HepG2 (cell line): Measurements from ENCODE around the gene TATDN3. TPM values are rescaled to one million over a fixed set of nuclear protein-coding genes. Genes with fewer than 3 reads are reported as not detected.

ENCODE experiments used
- AKAP8 ChIP-seq: sonication (generic); formaldehyde crosslinking; IDR thresholded peaks from 2 replicates; pipeline ENCODE4 v1.5.1; 2020; ENCODE audit warnings: mild to moderate bottlenecking, missing genetic modification reagents
- CCAR2 ChIP-seq: fragments of 200-400 bp; formaldehyde crosslinking; optimal IDR thresholded peaks from 2 replicates; pipeline ENCODE3; 2018; ENCODE audit warnings: low read depth, mild to moderate bottlenecking, low read length, moderate library complexity
- GATAD1 ChIP-seq: IDR thresholded peaks from 2 replicates; pipeline ENCODE4 v1.6.1; 2016; ENCODE audit warnings: missing genetic modification reagents, missing compliant biosample characterization
- GATAD2A ChIP-seq: IDR thresholded peaks from 2 replicates; pipeline ENCODE4 v1.6.1; 2016
- HOXA3 ChIP-seq: sonication (generic); formaldehyde crosslinking; IDR thresholded peaks from 2 replicates; pipeline ENCODE4 v1.5.0; 2020; ENCODE audit warnings: missing genetic modification reagents
- KMT2A ChIP-seq: sonication (generic); formaldehyde crosslinking; IDR thresholded peaks from 2 replicates; pipeline ENCODE4 v1.4.0; 2020; ENCODE audit warnings: missing genetic modification reagents
- LCORL ChIP-seq, 2 experiments: fragments of 450-650 bp in 1 of 2; sonication (generic) in 1 of 2; formaldehyde crosslinking in 1 of 2; IDR thresholded peaks; 2 replicates each; pipeline versions ENCODE4 v1.5.0 to v1.6.1; 2017 to 2020; ENCODE audit warnings: antibody characterized with exemption in 1 of 2, missing genetic modification reagents in 1 of 2
- NCOA1 ChIP-seq: sonication (generic); formaldehyde crosslinking; IDR thresholded peaks from 2 replicates; pipeline ENCODE4 v1.9.0; 2021; ENCODE audit warnings: missing genetic modification reagents
- RBM39 ChIP-seq: fragments of 200-400 bp; formaldehyde crosslinking; IDR thresholded peaks from one replicate; pipeline ENCODE4 v1.6.1; 2018; ENCODE audit warnings: antibody characterized with exemption, mild to moderate bottlenecking, low read depth, low read length; ENCODE audit not compliant: poor library complexity, severe bottlenecking
- ZNF556 ChIP-seq: sonication (generic); formaldehyde crosslinking; IDR thresholded peaks from 2 replicates; pipeline ENCODE4 v1.4.0; 2020; ENCODE audit warnings: mild to moderate bottlenecking, missing genetic modification reagents, borderline replicate concordance
- ZNF607 ChIP-seq: sonication (generic); formaldehyde crosslinking; IDR thresholded peaks from 2 replicates; pipeline ENCODE4 v1.5.1; 2020; ENCODE audit warnings: missing genetic modification reagents, mild to moderate bottlenecking, borderline replicate concordance
- ZNF841 ChIP-seq: sonication (generic); formaldehyde crosslinking; IDR thresholded peaks from 2 replicates; pipeline ENCODE4 v1.8.1; 2023; ENCODE audit warnings: missing genetic modification reagents, borderline replicate concordance
- polyA plus RNA-seq, 8 experiments: library from polyadenylated mRNA; depleted of rRNA in 3 of 8; stranded (reverse) in 7 of 8; unstranded in 1 of 8; fragments of >200 nt; fragmentation: Illumina TruSeq in 4 of 8; extraction: Trizol in 4 of 8; gene quantifications; 2 replicates each; pipeline versions ENCODE4 v1.2.1 to v1.2.3, GENCODE V29; 2011 to 2016; ENCODE audit warnings: low read depth in 4 of 8, missing spikeins in 1 of 8, mixed read lengths in 1 of 8; ENCODE audit not compliant: insufficient read depth in 1 of 8
- total RNA-seq, 5 experiments: library from RNA; depleted of rRNA; stranded (reverse); fragments of >200 nt; fragmentation: Illumina TruSeq; extraction: Trizol; gene quantifications; 2 replicates each; pipeline ENCODE4 v1.2.3, GENCODE V29; 2016; ENCODE audit warnings: low read depth in 1 of 5
- TF ChIP-seq, protein P1 (sequence below): sonication (generic); formaldehyde crosslinking; IDR thresholded peaks from 2 replicates; pipeline ENCODE4 v1.9.0; 2022; ENCODE audit warnings: low read depth, missing genetic modification reagents
- TF ChIP-seq, protein P2 (sequence below): sonication (generic); formaldehyde crosslinking; IDR thresholded peaks from 2 replicates; pipeline ENCODE4 v1.4.0; 2020; ENCODE audit warnings: missing genetic modification reagents
- TF ChIP-seq, protein P3 (sequence below): sonication (generic); formaldehyde crosslinking; IDR thresholded peaks from 2 replicates; pipeline ENCODE4 v1.4.0; 2020; ENCODE audit warnings: mild to moderate bottlenecking, low read depth, missing genetic modification reagents
- TF ChIP-seq, protein P4 (sequence below): sonication (generic); formaldehyde crosslinking; IDR thresholded peaks from 2 replicates; pipeline ENCODE4 v1.4.0; 2020; ENCODE audit warnings: missing genetic modification reagents
- TF ChIP-seq, protein P5 (sequence below): sonication (generic); formaldehyde crosslinking; IDR thresholded peaks from 2 replicates; pipeline ENCODE4 v1.8.1; 2022; ENCODE audit warnings: mild to moderate bottlenecking, missing genetic modification reagents
- TF ChIP-seq, protein P6 (sequence below): sonication (generic); formaldehyde crosslinking; IDR thresholded peaks from 2 replicates; pipeline ENCODE4 v1.8.0; 2022; ENCODE audit warnings: low read depth, missing genetic modification reagents

Gene TATDN3
- total and polyA plus RNA-seq, 2 of the 13 experiments (the other 11 are each of a cell fraction or from before 2014, with no cell fraction given), result 7.3 to 8.6 TPM

DNA sequence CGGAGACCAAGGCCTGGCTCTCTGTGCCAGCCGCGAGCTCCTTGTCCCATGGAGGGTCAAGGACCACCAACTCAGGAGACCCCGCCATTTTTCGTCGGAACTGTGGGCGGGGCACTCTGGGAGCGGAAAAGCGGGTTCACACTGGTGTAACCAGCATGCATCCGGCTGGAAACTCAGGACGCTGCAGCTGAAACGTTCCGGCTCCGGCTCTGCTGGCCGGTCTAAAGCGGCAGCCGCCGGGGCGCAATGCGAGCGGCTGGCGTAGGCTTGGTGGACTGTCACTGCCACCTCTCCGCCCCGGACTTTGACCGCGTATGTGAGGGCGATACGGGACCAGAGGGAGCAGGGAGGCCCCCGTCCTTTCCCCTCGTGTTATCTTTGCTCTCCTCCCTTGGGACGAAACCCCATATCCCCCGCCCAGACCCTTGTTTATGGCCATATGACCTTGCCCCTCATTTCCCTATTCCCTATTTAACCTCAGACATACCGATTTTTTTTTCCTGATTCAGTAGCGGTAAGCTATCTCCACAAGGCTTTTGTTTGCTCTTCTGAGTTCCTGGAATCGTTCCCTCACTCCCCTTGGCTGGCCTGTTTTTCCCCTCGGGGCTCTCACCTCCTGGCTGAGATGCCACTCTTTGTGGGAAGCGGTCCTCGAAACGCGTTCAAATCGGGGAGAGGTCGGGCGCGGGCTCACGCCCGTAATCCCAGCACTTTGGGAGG is at the start of gene TATDN3, which contains the start of gene NSL1 (continued):
- TF ChIP-seq ZNF556 (peak; percentile 99), RBM39 (peak; percentile 89), HOXA3 (CRISPR knock-in tag) (peak; percentile 98), GATAD1 (CRISPR knock-in tag) (peak; percentile 99), KMT2A (CRISPR knock-in tag) (peak; percentile 99), AKAP8 (peak; percentile 70; the same call in 1 of the 2 replicates), CCAR2 (peak; percentile 78), GATAD2A (peak; percentile 95), ZNF607 (peak; percentile 13; the same call in 1 of the 2 replicates), ZNF841 (CRISPR knock-in tag) (peak; percentile 70; the same call in 1 of the 2 replicates), NCOA1 (CRISPR knock-in tag) (peak; percentile 50; the same call in 1 of the 2 replicates), LCORL (IDR thresholded peaks at IDR 0.05) (peak; percentile 22; the same call in 1 of the 2 replicates), LCORL (CRISPR knock-in tag; IDR thresholded peaks at IDR 0.05) (peak; percentile 95)
- TF ChIP-seq, protein P1, sequence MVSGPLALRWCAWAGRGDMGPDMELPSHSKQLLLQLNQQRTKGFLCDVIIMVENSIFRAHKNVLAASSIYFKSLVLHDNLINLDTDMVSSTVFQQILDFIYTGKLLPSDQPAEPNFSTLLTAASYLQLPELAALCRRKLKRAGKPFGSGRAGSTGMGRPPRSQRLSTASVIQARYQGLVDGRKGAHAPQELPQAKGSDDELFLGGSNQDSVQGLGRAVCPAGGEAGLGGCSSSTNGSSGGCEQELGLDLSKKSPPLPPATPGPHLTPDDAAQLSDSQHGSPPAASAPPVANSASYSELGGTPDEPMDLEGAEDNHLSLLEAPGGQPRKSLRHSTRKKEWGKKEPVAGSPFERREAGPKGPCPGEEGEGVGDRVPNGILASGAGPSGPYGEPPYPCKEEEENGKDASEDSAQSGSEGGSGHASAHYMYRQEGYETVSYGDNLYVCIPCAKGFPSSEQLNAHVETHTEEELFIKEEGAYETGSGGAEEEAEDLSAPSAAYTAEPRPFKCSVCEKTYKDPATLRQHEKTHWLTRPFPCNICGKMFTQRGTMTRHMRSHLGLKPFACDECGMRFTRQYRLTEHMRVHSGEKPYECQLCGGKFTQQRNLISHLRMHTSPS (CRISPR knock-in tag), result peak; percentile 58; the same call in 1 of the 2 replicates
- TF ChIP-seq, protein P2, sequence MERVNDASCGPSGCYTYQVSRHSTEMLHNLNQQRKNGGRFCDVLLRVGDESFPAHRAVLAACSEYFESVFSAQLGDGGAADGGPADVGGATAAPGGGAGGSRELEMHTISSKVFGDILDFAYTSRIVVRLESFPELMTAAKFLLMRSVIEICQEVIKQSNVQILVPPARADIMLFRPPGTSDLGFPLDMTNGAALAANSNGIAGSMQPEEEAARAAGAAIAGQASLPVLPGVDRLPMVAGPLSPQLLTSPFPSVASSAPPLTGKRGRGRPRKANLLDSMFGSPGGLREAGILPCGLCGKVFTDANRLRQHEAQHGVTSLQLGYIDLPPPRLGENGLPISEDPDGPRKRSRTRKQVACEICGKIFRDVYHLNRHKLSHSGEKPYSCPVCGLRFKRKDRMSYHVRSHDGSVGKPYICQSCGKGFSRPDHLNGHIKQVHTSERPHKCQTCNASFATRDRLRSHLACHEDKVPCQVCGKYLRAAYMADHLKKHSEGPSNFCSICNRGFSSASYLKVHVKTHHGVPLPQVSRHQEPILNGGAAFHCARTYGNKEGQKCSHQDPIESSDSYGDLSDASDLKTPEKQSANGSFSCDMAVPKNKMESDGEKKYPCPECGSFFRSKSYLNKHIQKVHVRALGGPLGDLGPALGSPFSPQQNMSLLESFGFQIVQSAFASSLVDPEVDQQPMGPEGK, result peak; percentile 88
- TF ChIP-seq, protein P3, sequence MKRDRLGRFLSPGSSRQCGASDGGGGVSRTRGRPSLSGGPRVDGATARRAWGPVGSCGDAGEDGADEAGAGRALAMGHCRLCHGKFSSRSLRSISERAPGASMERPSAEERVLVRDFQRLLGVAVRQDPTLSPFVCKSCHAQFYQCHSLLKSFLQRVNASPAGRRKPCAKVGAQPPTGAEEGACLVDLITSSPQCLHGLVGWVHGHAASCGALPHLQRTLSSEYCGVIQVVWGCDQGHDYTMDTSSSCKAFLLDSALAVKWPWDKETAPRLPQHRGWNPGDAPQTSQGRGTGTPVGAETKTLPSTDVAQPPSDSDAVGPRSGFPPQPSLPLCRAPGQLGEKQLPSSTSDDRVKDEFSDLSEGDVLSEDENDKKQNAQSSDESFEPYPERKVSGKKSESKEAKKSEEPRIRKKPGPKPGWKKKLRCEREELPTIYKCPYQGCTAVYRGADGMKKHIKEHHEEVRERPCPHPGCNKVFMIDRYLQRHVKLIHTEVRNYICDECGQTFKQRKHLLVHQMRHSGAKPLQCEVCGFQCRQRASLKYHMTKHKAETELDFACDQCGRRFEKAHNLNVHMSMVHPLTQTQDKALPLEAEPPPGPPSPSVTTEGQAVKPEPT (CRISPR knock-in tag), result peak; percentile 95
- TF ChIP-seq, protein P4, sequence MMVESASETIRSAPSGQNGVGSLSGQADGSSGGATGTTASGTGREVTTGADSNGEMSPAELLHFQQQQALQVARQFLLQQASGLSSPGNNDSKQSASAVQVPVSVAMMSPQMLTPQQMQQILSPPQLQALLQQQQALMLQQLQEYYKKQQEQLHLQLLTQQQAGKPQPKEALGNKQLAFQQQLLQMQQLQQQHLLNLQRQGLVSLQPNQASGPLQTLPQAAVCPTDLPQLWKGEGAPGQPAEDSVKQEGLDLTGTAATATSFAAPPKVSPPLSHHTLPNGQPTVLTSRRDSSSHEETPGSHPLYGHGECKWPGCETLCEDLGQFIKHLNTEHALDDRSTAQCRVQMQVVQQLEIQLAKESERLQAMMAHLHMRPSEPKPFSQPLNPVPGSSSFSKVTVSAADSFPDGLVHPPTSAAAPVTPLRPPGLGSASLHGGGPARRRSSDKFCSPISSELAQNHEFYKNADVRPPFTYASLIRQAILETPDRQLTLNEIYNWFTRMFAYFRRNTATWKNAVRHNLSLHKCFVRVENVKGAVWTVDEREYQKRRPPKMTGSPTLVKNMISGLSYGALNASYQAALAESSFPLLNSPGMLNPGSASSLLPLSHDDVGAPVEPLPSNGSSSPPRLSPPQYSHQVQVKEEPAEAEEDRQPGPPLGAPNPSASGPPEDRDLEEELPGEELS (CRISPR knock-in tag), result peak; percentile 91
- TF ChIP-seq, protein P5, sequence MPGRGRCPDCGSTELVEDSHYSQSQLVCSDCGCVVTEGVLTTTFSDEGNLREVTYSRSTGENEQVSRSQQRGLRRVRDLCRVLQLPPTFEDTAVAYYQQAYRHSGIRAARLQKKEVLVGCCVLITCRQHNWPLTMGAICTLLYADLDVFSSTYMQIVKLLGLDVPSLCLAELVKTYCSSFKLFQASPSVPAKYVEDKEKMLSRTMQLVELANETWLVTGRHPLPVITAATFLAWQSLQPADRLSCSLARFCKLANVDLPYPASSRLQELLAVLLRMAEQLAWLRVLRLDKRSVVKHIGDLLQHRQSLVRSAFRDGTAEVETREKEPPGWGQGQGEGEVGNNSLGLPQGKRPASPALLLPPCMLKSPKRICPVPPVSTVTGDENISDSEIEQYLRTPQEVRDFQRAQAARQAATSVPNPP (CRISPR knock-in tag), result peak; percentile 95
- TF ChIP-seq, protein P6, sequence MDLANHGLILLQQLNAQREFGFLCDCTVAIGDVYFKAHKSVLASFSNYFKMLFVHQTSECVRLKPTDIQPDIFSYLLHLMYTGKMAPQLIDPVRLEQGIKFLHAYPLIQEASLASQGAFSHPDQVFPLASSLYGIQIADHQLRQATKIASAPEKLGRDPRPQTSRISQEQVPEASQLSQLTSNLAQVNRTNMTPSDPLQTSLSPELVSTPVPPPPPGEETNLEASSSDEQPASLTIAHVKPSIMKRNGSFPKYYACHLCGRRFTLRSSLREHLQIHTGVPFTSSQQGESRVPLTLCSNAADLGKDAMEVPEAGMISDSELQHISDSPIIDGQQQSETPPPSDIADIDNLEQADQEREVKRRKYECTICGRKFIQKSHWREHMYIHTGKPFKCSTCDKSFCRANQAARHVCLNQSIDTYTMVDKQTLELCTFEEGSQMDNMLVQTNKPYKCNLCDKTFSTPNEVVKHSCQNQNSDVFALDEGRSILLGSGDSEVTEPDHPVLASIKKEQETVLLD (CRISPR knock-in tag), result peak; percentile 79; the same call in 1 of the 2 replicates
